Stimulated activated CD4-positive, alpha-beta T cell treated with anti-CD3 and anti-CD28 coated beads, Interleukin-2, amount 100 ng/mL, for 48 hours (primary cell): ENCODE data around the gene LIPE.

ENCODE experiments used
- DNase-seq, 2 donors: peaks; one replicate each; pipeline ENCODE4 v3.0.0-alpha.2; 2020

LIPE gene

DNA sequence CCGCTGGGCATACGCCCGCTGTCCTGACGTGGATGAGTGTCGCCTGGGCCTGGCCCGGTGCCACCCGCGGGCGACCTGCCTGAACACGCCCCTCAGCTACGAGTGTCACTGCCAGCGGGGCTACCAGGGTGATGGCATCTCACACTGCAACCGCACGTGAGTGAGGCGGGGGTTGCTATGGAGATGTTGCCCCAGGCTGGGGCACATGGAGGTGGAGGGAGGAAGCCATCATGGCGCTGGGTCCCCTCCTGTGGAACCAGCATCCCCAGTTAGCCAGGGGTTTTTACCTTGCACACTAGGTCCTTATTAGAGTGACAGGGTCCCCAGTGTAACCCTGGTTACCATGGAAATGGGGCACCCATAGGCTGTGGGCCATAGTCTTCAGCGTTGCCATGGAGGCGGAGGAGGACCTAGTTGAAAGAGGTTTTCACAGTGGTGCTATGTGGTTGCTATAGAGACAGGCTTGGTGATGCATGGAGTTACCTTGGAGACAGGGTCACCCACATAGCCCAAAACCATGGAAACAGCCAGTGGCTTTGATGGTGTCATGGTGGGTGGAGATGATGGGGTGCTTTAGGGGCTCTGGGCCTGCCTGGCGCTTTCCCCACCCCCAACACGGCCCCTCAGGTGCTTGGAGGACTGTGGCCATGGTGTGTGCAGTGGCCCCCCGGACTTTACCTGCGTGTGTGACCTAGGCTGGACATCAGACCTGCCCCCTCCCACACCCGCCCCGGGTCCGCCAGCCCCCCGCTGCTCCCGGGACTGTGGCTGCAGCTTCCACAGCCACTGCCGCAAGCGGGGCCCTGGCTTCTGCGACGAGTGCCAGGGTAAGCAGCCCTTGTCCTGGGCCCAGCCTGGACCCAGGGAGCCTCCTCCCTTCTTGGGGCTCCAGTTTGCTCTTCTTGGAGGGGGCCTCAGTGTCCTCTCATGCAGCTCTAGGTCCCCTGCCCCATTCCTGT, 74.6 kb downstream of the LIPE start:
- DNase-seq = no peak
